Measurements from ENCODE around the gene TUBGCP6.
A peak's percentile ranks its signal among the peaks of the same experiment; 100 is the strongest.

TUBGCP6 gene

DNA sequence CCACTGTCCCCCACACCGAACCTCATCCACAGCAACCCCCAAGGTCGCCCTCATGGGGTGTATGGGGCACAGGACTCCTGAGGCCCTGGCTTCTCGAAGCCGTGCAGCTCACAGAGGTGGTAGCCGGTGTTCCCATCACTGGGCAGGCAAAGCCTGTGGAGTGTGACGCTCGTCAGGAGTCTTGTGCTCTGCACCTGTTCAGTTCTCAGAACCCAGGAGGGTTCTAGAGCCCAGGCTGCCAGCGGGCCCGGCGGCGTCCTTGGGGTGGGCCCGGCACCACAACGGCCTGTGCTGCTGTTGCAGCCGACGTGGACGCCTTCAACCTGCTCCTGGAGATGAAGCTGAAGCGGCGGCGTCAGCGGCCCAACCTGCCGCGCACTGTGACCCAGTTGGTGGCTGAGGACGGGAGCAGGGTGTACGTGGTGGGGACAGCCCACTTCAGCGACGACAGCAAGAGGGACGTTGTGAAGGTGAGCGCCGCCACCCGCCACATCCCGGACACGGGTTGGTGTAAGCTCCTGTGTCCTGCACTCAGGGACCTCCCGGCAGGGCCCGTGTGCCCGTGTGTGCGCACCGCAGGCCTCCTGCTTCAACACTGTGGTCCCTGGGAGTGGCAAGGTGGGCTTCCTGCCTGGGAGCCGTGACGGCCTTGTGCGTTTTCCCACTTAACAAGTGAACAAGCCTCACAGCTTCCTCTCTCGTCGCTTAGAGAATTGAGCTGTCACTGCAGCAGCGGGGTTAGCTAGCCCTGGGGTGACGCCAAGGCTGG is 50.6 kb downstream of the TUBGCP6 start:
- no peak for DNase-seq

- no peak for DNase-seq
Measured at GRCh38 chr22:50193621-50194020, 51.2 kb downstream of the TUBGCP6 start.

DNA sequence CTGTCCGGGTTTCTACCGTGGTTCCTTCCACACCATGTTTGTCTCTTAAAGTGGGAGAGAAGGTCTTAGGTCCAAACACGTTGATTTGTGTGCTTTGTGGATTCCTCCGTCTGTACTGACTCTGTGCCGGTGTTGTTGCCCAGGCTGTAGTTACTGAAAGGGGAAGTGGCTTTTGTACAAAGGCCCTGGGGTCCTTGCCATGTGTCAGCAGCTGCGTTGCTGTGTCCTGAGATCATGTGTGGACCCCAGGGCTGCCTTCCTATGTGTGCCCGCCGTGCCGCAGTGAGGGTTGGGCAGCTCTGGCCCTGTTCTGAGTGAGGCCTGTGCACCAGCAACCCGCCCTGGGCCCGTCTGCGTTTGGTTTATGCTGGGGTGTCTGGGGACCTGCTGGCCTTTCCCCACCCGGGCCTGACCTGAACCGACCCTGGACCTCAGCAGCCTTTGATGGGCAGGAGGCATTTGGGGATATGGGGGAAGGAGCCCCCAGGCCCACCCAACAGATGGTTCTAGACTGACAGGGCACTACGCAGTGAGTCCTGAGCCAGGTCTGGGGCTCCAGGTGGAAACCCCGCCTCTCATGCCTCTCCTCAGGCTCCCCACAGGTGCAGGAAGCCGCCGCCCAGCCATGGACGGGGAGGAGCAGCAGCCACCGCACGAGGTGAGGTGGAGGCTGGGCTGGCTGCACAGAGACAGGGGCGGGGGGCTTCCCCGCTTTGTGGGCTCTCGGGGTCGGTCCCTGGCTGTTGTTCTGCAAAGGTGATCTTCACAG is 52.2 kb downstream of the TUBGCP6 start:
- no peak for DNase-seq

- DNase-seq, result no peak
Measured at GRCh38 chr22:50190941-50191741, 53.7 kb downstream of the TUBGCP6 start.

DNA sequence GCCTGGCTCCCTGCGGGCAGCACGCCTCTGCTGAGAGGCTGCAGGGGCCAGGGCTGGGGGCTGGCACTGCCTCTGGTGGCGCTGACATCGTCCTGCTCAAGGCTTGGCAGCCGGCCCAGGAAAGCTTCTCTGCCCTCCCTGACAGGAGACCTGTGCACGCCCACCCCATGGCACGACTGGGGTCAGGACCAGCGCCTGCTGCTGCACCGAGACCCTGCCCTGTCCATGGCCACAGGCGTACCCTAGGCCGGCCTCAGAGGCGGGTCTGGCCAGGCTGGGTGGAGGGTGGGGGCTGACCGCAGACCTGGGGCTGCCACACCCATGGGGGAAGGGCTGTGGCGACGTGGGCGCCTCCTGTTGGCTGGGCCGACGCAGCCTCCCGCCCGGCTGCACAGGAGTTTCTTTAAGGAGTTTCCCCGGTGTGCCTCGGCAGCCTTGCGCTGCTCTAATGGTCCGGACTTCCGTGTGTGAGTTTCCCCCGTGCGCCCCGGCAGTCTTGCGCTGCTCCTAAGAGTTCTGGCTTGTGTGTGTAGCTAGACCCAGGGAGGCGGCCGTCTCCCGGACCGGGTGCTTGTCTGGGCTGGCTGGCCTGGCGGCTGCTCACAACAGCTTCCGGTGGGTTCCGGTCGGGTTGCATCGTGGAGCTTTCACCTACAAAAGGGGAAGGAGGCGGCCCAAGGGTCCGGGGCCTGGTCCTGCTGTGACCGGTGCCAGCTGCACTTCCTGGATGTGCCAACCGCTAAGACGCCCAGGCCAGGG is 54.5 kb downstream of the TUBGCP6 start:
- DNase-seq, result no peak

DNA sequence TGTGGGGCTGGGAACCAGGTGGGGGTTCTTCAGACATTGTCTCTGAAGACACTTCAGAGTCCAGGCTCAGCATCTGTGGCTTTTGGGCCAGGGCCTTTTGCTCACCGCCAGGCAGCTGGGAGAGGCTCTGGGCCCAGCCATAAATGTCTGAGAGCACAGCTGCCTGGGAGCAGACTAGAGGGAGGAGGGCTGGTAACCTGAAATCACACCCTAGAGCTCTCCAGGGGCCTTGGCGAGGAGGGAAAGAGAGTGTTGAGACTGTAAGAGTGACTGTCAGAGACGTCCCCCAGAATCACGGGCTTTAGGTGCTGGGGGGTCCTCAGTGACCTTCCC is 55.0 kb downstream of the TUBGCP6 start:
- no peak for DNase-seq

DNA sequence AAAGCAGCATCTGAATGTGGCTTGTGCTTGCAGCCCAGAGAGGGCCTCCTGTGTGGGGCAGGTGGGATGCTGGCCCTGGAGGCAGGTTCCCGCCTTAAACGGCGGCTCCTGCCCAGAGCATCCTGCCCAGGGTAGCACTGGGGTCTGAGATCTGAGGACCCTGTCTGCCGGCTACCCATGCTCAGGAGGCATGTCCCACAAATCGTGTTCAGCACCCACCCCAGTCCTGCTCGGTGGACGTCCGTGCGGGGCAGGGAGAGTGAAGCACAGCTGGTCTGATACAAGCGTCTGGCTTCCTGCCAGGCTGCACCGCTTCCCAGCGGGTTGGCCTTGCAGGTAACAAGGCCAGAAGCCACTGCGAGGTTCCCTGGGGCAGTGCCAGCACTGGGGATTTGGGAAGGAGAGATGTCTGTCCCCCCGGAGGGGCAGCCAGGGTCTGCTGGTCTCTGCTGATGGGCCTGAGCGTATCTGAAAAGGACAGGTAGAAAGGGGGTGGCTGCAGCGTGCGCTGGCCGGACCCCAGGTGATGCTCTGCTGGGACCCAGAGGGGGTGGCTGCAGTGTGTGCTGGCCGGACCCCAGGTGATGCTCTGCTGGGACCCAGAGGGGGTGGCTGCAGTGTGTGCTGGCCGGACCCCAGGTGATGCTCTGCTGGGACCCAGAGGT is 55.5 kb downstream of the TUBGCP6 start:
- no peak for DNase-seq

- no peak for DNase-seq
Measured at GRCh38 chr22:50188356-50188755, 56.5 kb downstream of the TUBGCP6 start.

DNA sequence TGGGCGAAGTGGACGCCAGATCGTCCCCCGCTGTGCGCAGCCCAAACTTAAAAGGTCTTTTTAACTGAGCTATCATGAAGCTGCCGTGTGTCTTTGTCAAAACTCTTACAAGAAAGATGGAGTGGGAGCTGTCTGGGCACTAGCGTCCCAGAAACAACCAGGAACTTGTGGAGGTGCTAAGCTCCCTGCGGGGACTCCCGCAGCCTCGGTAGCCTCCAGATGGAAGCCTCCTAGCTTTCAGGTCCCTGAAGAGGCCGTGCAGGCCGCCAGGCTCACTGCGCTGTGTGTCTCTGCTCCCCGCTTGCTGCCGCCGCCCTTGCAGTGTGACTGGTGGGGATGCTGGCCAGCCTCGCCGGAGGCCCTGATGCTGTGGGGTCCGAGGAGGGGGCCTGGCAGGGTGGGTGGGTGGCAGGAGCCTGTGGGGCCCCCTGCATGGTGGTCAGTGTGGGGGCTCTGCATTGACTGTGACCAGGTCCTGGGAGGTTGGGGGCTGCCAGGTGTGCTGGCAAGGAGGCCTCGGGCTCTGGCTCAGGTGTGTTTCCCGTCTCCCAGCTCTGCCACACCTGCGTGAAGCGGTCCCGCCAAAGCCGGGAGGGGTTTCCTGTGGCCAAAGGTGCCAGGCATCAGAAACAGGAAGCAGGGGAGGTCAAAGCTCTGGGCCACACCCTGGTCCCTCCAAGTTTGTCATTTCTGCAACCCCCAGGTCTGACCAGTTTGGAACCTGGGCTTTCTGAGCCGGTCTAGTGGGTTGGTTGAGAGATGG is 57.9 kb downstream of the TUBGCP6 start:
- no peak for DNase-seq

- no peak for DNase-seq
Measured at GRCh38 chr22:50186181-50186714, 58.6 kb downstream of the TUBGCP6 start.

DNA sequence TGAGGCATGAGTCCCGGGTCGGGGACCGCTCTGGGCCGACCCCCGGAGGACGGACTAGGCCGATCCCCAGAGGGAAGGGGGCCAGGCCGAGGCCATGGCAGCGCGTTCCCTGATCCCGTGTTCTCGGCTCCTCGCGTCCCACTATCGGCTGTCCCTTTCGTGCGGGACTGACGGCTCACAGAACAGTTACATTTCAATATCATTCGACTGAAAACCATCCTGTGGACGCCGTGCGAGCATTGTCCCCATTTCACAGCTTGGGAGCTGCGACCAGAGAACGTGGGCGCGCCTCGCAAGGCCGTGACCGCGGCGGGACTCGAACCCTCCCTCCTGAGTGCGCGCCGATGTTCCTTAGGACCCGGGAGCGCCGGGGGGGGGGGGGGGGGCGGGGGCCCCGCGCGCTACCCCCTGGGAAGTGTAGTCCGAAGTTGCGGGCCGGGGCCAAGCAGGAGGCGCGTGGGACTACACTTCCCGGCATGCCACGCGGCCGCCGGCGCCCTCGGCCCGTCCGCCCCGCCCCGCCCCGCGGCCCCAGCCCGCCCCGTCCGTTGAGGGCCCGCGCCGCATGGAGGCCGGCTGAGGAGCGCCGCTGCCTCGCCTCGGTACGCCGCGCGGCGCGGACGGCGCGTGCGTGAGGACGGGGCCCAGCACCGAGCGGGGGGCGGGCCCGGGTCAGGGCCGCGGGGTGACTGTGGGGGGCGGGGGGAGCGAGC is 59.3 kb downstream of the TUBGCP6 start, which contains the start of gene TRABD:
Gene TRABD (plus strand): TSS at position 539 of the 713 bp plus-strand sequence. CDS start 7,148 bp downstream, outside the sequence.
- DNase-seq, result peak; percentile 63

DNA sequence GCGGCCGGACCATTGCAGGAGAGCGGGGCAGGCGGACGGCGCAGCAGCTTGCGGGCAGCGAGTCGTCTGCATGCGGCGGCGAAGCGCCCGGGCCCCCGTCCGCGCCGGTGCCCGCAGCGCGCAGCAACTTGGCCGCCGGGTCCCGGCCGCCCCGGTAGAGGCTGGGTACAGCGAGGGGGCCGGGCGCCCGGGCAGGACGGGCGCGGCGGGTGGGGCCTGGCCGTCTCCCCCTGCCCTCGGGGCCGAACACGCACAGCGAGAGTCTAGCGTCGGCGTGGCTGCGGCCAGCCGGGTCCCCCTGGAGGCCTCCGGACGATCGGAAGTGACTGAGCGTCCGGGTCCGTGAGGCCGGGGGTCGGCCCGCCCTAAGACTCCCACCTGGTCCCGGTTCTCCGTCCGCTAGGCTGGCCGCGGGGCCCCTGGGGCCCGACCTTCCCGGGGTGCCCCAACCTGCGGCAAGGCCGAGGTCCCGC is 59.9 kb downstream of the TUBGCP6 start:
- DNase-seq, result no peak

DNA sequence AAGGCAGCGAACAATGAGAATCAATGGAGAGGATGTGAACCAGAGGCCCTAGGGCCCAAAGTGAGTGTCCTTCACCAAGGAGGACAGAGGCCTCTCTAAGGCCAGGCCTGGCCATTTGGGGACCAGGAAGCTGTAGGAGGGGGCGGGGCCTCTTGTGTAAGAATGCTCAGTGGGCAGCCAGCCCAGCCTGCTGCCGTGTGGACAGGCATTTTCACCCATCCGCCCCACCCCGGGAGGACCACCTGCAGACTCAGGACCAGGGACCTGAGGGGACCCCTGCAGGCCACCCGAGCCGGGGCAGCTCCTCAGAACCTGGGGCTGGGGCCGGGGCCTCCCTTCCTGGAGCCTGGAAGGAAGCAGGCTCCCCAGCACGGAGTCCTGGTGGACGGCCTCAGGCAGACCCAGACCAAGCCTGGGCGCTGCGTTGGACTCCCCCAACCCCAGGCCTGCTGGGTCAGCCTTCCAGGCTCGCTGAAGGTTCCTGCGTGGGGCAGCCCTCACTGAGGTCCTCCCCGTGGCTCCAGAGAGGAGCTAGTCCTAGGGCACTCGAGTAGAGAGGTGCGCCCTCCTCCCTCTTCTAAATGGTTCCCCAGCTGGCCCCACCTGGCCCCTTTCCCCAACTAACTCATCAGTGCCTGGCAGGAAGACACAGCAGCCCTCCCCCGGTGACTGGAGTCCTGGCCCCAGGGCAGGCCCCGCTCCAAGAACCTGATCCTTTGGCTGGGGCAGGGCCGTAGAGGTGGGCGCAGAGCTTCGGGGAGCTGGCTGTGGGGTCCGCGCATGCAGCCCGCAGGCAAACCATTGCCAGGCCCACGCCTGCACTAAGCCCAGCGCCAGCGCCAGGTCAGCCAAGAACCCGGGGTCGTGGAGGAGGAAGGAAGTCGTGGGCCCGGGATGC is 60.6 kb downstream of the TUBGCP6 start:
- no peak for DNase-seq

DNA sequence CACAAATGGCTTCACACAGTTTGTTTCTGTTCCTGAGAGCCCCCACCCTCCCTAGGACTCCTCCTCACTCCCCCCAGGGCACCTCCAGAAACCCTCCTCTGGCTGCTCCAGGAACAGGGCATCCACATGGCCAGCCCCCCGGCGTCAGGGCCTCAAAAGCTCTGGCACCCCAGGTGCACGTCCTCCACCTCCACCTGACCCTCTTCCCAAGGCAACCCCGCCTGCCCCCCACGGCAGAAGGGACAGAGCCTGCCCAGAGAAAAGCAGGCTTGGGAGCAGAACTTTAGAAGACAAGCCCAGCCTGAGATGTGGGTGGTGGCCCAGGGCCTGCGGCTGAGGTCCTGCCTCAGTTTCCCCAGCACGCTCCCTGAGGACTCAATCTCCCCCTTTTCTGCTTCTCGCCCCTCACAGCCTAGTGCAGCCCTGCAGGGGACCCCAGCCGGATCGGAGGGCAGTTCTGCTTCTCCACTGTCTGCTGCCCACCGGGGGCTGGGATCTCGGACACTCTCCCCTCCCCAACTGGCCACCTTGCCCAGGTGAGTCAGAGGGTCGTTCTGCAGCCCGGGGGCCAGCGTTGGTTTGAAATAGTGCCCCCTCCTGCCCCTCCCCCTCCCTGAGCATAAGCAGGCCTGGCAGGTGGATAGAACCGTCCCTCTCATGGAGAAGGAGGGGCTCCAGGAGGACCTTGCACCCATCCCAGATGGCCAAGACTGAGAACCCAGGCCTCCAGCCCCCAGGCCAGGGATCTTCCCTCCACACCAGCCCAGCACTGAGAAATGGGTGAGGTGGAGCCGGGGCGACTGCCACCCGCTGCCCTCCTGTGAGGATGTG is 61.5 kb downstream of the TUBGCP6 start:
- no peak for DNase-seq

- DNase-seq, result no peak
Measured at GRCh38 chr22:50182176-50183081, 62.4 kb downstream of the TUBGCP6 start.

DNA sequence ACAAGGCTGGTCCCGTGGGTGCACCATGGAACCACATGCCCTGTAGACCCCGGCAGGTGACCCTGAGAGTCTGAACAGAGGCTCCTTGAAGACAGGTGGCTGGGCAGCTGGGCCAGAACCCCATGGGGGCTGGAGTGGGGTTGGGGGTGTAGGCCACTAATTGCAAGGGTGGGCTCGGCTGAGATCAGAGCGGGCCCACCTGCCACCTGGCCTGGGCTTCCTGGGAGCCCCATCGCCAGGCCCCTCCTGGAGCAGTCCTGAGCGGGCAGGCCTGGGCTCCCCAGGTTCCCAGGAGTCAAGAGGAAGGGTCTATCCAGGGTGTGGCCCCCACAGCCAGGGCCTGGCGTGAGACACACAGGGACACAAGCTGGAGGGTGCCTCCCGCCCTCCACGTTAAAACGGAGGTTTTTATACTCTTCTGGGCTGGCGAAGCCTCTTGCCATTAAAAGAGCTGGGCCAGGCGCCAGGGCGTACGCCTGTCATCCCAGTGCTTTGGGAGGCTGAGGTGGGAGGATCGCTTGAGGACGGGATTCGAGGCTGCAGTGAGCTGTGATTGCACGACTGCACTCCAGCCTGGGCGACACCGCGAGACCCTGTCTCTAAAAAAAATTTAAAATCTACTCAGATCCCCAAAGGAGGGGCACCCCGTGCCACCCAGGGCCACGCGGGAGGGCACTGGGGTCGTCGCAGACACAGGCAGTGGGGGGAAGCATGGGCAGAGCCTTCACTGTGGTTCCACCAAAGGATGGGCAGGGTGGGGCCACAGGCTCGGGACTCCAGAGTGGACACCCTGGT is 63.9 kb downstream of the TUBGCP6 start:
- DNase-seq, result no peak

Measured in cortex of kidney (tissue), 1 donor.